Measurements from ENCODE around the gene DUSP6.

DNA sequence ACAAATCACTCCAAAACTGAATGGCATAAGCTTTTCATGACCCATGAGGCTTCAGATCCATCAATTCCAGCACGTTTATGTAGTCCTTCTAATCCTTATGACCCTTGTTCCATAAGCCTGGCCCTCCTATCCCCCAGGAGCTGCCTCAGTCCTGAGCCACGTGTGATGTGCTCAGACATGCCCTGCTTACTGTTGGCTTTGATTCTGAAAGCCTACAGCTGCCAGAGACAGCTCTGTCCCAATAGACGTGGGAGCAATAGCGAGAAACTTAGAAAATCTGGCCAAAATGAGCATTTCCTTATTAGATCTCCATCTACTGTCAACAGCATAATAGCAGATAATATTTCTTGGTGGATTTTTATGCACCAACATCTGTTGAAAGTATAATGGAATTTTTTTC is 33.2 kb downstream of the DUSP6 start:
- no peak for TF ChIP-seq POLR2A (IDR thresholded peaks at IDR 0.05)
- no peak for TF ChIP-seq EP300 (IDR thresholded peaks at IDR 0.05)
- no peak for TF ChIP-seq POLR2AphosphoS5 (IDR thresholded peaks at IDR 0.05)
- TF ChIP-seq, protein P1, sequence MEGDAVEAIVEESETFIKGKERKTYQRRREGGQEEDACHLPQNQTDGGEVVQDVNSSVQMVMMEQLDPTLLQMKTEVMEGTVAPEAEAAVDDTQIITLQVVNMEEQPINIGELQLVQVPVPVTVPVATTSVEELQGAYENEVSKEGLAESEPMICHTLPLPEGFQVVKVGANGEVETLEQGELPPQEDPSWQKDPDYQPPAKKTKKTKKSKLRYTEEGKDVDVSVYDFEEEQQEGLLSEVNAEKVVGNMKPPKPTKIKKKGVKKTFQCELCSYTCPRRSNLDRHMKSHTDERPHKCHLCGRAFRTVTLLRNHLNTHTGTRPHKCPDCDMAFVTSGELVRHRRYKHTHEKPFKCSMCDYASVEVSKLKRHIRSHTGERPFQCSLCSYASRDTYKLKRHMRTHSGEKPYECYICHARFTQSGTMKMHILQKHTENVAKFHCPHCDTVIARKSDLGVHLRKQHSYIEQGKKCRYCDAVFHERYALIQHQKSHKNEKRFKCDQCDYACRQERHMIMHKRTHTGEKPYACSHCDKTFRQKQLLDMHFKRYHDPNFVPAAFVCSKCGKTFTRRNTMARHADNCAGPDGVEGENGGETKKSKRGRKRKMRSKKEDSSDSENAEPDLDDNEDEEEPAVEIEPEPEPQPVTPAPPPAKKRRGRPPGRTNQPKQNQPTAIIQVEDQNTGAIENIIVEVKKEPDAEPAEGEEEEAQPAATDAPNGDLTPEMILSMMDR (IDR thresholded peaks at IDR 0.05): no peak
